AG10803 (cell line): ENCODE results near the gene DPEP2.

Experiments
- DNase-seq: peaks from one replicate; pipeline ENCODE4 v3.0.0; 2010; ENCODE audit warnings: low read depth
- H3K4me3 ChIP-seq: 2 replicates; pipeline ENCODE4 v1.5.1; 2011; ENCODE audit warnings: mild to moderate bottlenecking, low read length, control low read depth
- TF ChIP-seq, protein P1 (sequence below): conservative IDR thresholded peaks from 2 replicates; pipeline ENCODE4 v1.5.1; 2011; ENCODE audit warnings: mild to moderate bottlenecking, low read length, control low read depth, inconsistent platforms

Gene DPEP2

DNA sequence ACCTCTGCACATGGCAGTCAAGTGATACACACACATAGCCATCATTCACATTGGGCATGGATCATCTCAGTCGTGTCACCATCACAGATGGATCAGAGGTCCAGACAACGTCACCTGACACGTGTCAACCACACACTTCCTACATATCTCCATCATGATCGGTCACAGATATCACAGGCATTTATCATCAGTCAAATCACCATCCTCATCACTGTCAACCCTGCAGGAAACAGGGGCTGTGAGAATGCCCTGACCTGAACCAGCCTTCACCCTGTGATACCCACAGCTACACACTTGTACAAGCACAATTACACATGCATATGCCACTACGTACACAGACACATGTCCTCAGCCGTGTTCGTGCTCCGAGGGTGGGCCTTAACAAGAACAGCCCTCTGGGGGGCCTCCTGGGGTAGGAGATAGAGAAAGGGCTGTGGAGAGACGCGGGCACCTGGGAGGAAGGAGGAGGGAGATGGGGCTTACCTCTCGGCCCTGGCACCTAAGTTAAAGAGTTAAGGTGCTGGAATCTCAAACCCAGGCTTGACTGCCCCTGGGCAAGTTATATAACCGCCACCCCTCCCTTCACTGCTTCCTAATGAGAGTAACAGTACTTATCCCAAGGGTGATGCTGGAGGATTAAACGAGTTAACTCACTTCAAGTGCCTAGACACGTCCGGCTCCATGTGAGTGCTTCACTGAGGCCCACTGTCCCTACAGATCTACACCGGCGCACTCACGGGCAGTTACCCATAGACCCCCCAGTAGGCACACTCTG is 31.9 kb downstream of the DPEP2 start:
- TF ChIP-seq, protein P1, sequence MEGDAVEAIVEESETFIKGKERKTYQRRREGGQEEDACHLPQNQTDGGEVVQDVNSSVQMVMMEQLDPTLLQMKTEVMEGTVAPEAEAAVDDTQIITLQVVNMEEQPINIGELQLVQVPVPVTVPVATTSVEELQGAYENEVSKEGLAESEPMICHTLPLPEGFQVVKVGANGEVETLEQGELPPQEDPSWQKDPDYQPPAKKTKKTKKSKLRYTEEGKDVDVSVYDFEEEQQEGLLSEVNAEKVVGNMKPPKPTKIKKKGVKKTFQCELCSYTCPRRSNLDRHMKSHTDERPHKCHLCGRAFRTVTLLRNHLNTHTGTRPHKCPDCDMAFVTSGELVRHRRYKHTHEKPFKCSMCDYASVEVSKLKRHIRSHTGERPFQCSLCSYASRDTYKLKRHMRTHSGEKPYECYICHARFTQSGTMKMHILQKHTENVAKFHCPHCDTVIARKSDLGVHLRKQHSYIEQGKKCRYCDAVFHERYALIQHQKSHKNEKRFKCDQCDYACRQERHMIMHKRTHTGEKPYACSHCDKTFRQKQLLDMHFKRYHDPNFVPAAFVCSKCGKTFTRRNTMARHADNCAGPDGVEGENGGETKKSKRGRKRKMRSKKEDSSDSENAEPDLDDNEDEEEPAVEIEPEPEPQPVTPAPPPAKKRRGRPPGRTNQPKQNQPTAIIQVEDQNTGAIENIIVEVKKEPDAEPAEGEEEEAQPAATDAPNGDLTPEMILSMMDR, result no peak
- peak; percentile 34 for DNase-seq
- peak overlapping the region; percentile 99 for H3K4me3 ChIP-seq

DNA sequence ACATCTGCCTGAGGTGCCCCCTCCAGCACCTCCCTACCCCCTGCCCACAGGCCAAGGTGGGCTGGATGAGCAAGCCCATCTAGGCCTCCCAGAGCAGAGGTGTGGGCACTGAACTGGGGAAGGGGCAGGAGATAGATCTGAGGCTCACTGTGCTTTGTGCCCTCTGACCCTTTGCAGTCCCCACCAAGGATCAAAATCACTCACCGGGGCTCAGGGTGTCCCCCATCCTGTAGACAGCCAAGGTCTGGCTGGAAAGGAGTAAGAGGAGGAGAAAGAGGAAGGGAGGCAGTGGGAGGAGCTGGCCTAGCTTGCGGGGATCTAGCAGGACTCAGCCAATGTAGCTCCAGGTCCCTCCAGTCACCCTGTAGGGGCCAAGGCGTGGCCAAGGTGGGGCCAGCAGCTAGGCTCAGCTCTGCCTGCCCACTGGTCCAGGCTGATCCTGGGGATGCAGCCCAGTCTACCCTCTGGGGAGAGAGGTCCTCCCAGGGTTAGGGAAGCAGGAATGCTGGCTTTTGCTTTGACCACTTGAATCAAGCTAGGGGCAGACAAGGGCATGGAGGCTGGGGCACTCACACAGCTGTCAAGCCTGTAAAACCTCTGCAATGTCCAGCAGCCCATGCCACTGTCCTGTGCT is 32.6 kb downstream of the DPEP2 start:
- peak; percentile 68 for DNase-seq
- TF ChIP-seq, protein P1, result no peak
- peak overlapping the region; percentile 99 for H3K4me3 ChIP-seq

DNA sequence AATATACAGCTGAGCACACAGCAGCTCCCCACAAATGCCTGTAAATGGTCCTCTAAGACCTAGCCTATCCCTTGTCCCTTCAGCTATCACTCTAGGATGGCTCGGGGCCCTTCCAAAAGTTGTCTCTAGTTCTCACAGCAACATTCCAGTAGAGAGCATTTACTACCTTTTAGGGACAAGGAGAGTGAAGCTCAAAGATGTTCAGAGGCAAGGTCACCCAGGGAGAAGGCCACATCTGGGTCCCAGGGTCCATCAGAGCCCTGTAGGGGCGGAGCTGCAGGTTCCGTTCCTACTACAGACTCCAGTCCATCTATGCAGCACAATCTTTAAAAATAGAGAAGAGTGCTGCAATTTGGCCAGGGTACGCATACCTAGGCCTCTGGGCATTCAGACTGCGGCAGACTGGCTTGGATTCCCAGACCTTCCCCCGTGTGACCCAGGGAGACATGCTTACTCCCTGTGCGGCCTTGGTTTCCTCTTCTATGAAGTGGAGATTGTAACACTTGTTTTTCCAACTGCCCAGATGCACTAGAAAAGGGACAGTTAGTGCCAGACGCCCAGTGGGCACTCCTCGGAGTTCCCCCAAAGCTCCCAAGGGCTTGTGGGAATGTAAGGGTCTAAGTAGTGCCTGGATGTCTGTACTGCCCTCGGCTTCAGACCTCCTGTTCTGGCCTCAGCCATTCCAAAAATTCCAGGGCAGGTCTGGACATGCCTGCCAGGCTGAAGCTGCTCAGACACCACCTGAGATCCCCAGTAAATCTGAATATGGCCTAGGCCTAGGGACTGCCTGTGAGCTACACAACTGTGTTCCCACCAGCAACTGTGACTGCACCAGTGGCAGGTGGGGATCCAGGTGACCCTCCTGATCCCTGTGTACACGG is 33.4 kb downstream of the DPEP2 start:
- DNase-seq, result peak; percentile 46
- TF ChIP-seq, protein P1, result no peak
- H3K4me3 ChIP-seq, result peak overlapping the region; percentile 99

DNA sequence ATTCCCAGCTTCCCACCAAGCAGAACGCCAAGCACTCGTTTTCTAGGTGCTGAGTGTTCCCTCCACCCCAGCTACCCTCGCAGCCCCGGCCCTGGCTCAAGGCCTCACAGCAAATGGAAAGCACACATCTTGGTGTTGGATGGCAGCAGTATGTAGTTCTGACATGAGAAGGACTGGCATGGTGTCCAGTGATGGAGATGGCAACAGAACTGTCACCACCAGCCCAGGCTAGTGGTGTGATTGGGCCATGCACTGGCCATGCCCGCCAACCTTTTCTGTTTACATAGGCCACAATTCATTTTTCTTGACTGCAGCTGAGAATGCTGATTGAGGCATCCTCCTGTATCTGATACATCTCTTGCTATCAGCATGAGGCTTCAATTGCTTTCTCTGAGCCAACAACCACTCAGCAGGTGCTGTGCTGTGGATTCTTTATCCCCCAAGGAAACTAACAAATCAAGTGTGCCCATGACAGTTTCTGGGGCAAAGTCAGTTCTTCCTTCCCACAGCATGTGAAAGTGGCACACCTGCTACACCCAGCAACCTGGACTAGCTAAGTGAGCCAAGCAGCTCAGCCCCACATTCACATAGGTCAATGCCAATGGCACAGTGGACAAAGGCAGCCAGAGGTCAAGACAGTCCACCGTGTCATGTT is 34.7 kb downstream of the DPEP2 start:
- H3K4me3 ChIP-seq, result peak overlapping the region; percentile 3; the same call in 1 of the 2 replicates
- no peak for DNase-seq
- TF ChIP-seq, protein P1, result no peak

DNA sequence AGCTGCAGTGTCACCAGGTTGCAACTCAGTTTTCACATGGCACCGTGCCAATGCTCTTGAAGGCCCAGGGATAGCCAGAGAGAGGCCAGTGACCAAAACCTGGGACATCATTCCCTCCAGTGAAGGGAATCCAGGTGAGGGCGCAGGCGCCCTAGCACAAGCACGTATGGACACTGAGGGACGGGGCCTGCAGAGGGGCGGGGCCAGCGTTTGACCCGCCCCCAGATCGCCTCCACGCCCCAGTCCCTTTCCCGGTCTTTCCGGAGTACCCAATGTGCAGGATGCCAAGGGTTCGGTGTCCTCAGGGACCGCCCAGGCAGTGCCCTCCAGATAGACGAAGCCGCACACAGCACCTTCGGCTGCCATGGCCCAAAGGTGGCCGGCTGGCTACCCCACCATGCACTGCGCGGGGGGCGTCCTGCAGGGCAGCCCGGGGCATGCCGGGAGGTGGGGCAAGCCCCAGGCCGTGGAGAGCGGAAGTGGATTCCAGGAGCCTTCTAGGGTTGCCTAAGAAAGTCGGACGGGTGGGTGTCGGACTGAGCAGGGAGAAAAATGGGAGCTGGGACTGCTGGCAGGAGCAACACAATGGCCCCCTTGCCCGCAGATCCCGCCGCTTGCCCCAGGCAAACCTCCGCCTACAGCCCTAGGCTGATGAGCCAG is 35.5 kb downstream of the DPEP2 start:
- H3K4me3 ChIP-seq, result no peak overlapping the region
- DNase-seq, result no peak

DNA sequence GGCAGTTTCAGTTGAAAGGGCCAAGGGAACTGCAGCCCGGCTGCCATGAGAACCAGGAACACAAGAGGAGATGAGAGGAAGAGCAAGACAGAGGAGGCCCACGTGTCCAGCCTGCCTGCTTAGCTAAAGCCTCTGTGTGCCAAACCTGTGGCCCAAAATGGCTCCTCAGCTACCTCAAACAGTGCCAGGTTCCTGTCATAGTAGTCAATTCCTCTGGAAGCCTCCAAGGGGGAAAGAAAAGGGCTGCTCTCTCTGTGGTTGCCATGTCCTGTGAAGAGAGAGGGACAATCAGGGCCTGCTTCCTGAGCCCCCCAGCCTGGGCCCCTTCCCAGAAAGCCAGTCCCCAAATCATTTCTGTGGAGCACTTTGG is 36.0 kb downstream of the DPEP2 start:
- H3K4me3 ChIP-seq, result no peak overlapping the region
- no peak for DNase-seq
- TF ChIP-seq, protein P1, result no peak

More for the DNA sequence above, 35.5 kb downstream of the DPEP2 start:
- TF ChIP-seq, protein P1, result no peak
